SK-N-MC (cell line): ENCODE data around the gene CLCN6.

Experiments used
- DNase-seq: peaks from one replicate; pipeline ENCODE4 v3.0.0-alpha.2; 2011; ENCODE audit warnings: low read depth, low spot score
- H3K27ac ChIP-seq: fragments of 200-600 bp; sonication (generic); 2 replicates; pipeline ENCODE4 v1.5.1; 2016; ENCODE audit warnings: mixed run types
- H3K36me3 ChIP-seq: fragments of 200-600 bp; sonication (generic); 2 replicates; pipeline ENCODE4 v1.6.1; 2017; ENCODE audit warnings: antibody characterized with exemption, low read length, mixed read lengths; ENCODE audit not compliant: insufficient read depth
- H3K4me3 ChIP-seq: fragments of 200-600 bp; sonication (generic); 2 replicates; pipeline ENCODE4 v1.5.1; 2016
- H3K9ac ChIP-seq: fragments of 200-600 bp; sonication (generic); 2 replicates; pipeline ENCODE4 v1.8.0; 2017; ENCODE audit warnings: mixed run types, mixed read lengths; ENCODE audit not compliant: insufficient read length
- H3K9me3 ChIP-seq: fragments of 200-600 bp; sonication (generic); 2 replicates; pipeline ENCODE4 v1.6.1; 2017; ENCODE audit warnings: low read depth, mild to moderate bottlenecking, antibody characterized with exemption, low read length, moderate library complexity, mixed read lengths
- EZH2 ChIP-seq: fragments of 200-600 bp; sonication (generic); IDR thresholded peaks from one replicate; pipeline ENCODE4 v1.6.1; 2017; ENCODE audit warnings: antibody characterized with exemption
- FOXP2 ChIP-seq: optimal IDR thresholded peaks from 2 replicates; pipeline ENCODE3; 2011; ENCODE audit warnings: mild to moderate bottlenecking, moderate library complexity; ENCODE audit not compliant: insufficient read depth; ENCODE audit errors: extremely low read length, control extremely low read depth
- POLR2AphosphoS5 ChIP-seq: IDR thresholded peaks from 2 replicates; pipeline ENCODE4 v1.6.1; 2012; ENCODE audit warnings: mild to moderate bottlenecking, low read depth, low read length, borderline replicate concordance

The CLCN6 gene

GRCh38 chr1:11838349-11839272 is 32.6 kb downstream of the CLCN6 start:
- DNase-seq, result no peak
- no peak for TF ChIP-seq POLR2AphosphoS5
- TF ChIP-seq EZH2, result no peak
- Histone ChIP-seq H3K9me3 (no peaks in the 10 kb centered on the region), H3K9ac (no peak overlapping the region), H3K4me3 (no peak overlapping the region), H3K36me3 (peaks cover 73% of the 10 kb centered on the region), H3K27ac (no peak overlapping the region)

- Histone ChIP-seq H3K4me3 (no peak overlapping the region), H3K36me3 (peaks cover 70% of the 10 kb centered on the region), H3K9ac (no peak overlapping the region), H3K27ac (no peak overlapping the region), H3K9me3 (no peaks in the 10 kb centered on the region)
- DNase-seq, result no peak
- TF ChIP-seq EZH2 (no peak), POLR2AphosphoS5 (no peak), FOXP2 (no peak)
Observed at GRCh38 chr1:11839727-11840705, 34.0 kb downstream of the CLCN6 start.

- no peak overlapping the region for H3K27ac ChIP-seq
- H3K9me3 ChIP-seq, result no peaks in the 10 kb centered on the region
- peaks cover 65% of the 10 kb centered on the region for H3K36me3 ChIP-seq
- no peak for DNase-seq
- no peak overlapping the region for H3K4me3 ChIP-seq
- no peak overlapping the region for H3K9ac ChIP-seq
- TF ChIP-seq FOXP2 (no peak), EZH2 (no peak), POLR2AphosphoS5 (no peak)
Observed at GRCh38 chr1:11841245-11842153, 35.5 kb downstream of the CLCN6 start.

- DNase-seq, result peak; percentile 8
- Histone ChIP-seq H3K4me3 (no peak overlapping the region), H3K9ac (no peak overlapping the region), H3K27ac (no peak overlapping the region), H3K9me3 (no peaks in the 10 kb centered on the region), H3K36me3 (peaks cover 56% of the 10 kb centered on the region)
- no peak for TF ChIP-seq FOXP2
- TF ChIP-seq EZH2, result no peak
- no peak for TF ChIP-seq POLR2AphosphoS5
Observed at GRCh38 chr1:11842154-11843041, 36.4 kb downstream of the CLCN6 start.

- H3K27ac ChIP-seq, result no peak overlapping the region
- no peak for DNase-seq
- H3K9ac ChIP-seq, result no peak overlapping the region
- no peak overlapping the region for H3K4me3 ChIP-seq
- TF ChIP-seq EZH2, result no peak
- TF ChIP-seq POLR2AphosphoS5, result no peak
- TF ChIP-seq FOXP2, result no peak
- H3K36me3 ChIP-seq, result peaks cover 25% of the 10 kb centered on the region
- H3K9me3 ChIP-seq, result no peaks in the 10 kb centered on the region
Observed at GRCh38 chr1:11845641-11846335, 39.8 kb downstream of the CLCN6 start.

- Histone ChIP-seq H3K4me3 (no peak within 1 kb of the TSS), H3K36me3 (peaks cover 16% of the 10 kb centered on the region; the same call in 1 of the 2 replicates), H3K27ac (no peak within 1 kb of the TSS), H3K9ac (no peak within 1 kb of the TSS), H3K9me3 (no peaks in the 10 kb centered on the region)
- TF ChIP-seq POLR2AphosphoS5, result no peak
- no peak for TF ChIP-seq FOXP2
- no peak for TF ChIP-seq EZH2
- no peak for DNase-seq
Observed at GRCh38 chr1:11847667-11848372, 41.8 kb downstream of the CLCN6 start, which contains the start of gene NPPA. TSS of gene NPPA (minus strand) at chr1:11847783. CDS start at chr1:11847684, 99 bp downstream.
